Ovary (tissue), 3 donors: ENCODE measurements around the gene XYLT1.

Experiments
- CTCF ChIP-seq, 3 donors: fragments of 450-650 bp in 2 of 3; fragments of 200-600 bp in 1 of 3; IDR thresholded peaks; one replicate each; pipeline versions ENCODE4 v1.5.1 to v1.8.0; 2016 to 2022; ENCODE audit warnings: antibody characterized with exemption in 3 of 3, mild to moderate bottlenecking in 1 of 3
- POLR2A ChIP-seq: fragments of 450-650 bp; IDR thresholded peaks from one replicate; pipeline ENCODE4 v1.6.1; 2017; ENCODE audit warnings: antibody characterized with exemption, mild to moderate bottlenecking, moderate library complexity
- donor health status: DM: no; HTN: no; CAD: no.

- TF ChIP-seq POLR2A = no peak
- TF ChIP-seq CTCF (IDR thresholded peaks at IDR 0.05) = no peak
Measured at GRCh38 chr16:17241264-17241835, 229.4 kb downstream of the XYLT1 start.
